NCI-H2171 treated with DMSO at 0.1 percent for 48 hours (cell line): ENCODE data around the gene ARID3C.

ENCODE experiments used
- DNase-seq: peaks from one replicate; lab custom pipeline; 2025; lab: John Stamatoyannopoulos, UW

The ARID3C gene

GRCh38 chr9:34628656-34629490 lies at the start of gene ARID3C:
TSS of gene ARID3C (minus strand) at chr9:34629066. CDS start at chr9:34628014, 1,052 bp downstream.
- DNase-seq, result no peak

DNA sequence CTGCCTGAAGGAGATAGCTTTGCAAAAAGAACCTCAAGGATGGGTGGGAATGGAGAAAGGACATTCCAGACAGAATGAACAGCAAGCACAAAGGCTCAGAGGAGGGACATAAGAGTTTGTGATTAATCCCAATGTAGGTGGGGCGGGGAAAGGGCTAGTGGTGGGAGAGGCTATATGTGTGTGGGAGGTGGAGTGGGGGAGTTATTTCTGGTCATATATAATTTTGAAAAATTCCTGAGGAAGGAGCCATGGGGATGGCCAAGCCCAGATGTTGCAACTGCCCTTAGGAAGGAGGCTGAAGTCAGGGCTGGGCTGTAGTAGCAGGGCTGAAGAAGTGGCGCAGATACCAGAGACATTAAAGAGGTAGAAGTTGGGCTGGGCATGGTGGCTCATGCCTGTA lies 47.0 kb upstream of the ARID3C start:
- DNase-seq, result no peak

DNA sequence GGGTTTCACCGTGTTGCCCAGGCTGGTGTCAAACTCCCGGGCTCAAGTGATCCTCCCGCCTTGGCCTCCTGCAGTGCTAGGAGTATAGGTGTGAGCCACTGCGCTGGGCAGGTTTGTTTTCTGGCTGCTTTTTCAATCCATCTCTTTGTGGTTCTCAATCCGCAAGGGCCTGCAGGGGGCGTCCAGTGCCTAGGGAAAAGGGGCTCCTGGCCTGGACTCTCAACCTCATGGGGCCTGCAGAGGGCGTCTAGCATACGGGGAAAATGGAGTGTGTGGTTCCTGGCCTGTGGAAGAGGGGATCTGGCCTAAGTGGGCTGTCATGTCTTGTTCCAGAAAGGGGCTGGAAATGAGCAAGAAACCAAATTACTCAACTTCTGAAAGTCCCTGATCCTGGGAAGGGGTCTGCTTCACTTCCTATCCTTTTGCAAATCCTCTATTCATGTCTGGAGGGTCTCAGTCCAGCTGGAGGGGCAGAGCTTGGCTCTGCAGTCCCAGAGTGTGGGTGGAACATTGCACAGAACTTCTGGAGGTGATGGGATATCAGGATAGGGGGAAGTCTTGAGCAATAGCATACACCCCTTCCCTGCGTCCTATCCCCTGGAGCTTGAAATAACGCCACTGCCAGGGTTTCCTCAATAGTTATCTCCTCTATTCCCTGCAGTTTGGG lies 46.3 kb upstream of the ARID3C start:
- DNase-seq, result peak; percentile 21

DNA sequence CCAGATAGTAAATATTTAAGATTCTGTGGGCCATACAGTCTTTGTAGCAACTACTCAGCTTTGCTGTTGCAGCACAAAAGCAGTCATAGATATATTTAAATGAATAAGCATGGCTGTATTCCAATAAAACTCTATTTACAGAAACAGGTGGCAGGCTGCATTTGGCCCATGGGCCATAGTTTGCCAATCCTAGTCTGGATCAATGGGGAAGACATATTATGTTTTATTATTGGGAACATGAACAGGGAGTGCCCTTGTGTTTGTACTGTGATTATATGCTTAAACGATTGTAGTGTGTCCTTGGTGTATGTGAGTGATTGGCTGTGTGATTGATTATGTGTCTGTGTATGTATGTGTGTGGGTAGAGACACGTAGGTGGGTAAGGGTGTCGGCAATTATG lies 45.6 kb upstream of the ARID3C start:
- DNase-seq, result no peak

DNA sequence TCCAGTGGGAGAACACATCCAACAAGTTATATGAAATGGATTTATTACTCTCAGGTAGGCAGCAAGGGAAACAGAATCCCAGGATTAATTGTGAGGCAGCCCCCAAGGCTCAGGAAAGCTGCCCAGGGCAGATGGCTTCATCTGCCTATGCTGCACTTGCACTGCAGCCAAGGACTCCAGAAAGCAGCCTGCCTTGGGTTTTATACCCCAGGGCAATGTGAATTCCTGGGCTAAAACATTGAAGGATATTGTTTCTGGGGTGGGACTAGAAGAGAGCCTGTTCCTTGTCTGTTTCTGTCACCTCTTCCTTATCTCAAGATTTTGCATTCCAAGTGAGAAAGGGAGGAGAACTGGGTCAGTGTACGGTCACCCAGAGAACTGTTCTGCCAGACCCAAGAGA lies 42.4 kb upstream of the ARID3C start:
- DNase-seq, result no peak

DNA sequence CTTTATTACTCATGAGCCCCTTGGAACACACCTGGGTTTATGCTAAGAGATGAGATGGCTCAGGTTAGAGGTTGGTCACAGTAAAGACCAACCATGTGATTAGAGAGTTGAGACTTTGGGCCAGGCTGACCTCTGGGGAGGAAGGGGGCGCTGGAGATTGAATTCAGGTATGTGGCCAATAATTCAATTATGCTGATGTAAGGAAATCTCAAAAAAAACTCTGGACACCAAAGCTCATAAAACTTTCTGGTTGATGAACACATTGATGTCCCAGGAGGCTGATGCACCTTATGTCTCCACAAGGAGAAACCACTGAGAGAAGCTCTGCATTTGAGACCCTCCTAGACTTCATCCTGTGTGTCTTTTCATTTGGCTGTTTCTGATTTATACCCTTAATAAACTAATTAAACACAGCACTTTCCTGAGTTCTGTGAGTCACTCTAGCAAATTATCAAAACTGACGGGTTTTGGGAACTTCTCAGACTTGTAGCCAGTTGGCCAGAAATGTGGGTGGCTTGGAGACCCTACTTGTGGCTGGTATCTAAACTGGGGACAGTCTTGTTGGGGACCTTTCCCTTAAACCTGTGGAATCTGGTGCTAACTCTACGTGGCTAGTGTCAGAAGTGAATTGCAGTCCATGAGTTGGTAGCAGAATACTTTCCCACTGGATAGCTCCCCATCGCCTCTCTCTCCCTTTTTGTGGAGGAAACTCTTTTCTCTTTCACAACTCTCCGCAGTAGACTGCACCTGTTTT lies 41.1 kb upstream of the ARID3C start:
- DNase-seq, result no peak

DNA sequence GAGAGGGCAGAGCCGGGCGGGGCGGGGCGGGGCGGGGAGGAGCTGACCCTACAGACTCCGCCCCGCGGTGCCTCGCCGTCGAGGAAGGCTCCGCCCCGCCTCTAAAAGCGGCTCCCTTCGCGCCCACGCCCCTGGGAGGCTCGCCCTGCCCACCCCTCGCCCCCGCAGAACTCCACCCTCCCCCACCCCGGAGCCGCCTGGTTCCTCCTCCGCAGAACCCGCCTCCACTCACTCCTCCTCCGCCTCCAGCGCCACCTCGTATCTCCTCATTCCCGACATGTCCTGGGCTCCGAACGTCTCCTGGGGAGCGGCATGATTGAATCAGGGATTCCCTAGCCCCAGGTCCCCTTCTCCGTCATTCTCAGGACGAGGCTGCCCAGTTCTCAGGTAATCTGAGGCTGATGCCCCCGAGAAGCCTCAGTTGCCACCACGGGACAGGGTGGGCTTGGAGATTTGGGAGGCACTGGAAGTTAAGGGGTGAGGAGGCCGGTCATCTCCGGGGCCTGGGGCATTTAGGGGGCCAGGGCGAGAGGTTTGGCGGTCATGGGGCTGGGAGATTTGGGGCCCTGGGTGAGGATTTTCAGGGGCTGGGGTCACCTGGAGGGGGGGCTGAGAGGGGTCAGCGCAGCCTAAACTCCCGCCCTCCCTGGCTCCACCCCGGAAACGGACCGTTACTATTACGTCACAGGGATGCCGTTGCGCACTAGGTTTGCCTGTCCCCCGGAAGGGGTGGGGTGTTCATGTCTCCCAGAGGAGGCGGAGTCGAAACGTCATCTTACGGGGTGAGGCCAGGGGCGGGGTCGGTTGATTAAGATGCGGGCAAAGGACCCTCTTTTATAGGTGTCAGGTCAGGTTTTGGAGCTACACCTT lies 36.8 kb upstream of the ARID3C start:
- peak; percentile 83 for DNase-seq

DNA sequence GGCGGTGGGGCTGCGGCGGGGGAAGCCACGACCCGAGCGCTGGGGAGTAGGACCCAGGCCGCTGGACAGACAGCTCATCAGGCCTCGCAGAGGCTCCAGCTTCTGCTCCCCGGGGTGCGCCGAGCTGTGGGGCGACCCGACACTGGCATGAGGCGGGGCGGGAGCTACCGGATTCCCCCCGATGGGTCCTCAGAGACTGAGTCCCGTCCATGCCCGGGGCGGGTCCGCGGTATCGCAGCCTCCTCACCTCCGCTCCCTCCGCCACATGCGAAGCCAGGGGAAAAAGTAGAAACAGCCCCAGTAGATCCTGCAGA lies 36.2 kb upstream of the ARID3C start:
- DNase-seq, result no peak

DNA sequence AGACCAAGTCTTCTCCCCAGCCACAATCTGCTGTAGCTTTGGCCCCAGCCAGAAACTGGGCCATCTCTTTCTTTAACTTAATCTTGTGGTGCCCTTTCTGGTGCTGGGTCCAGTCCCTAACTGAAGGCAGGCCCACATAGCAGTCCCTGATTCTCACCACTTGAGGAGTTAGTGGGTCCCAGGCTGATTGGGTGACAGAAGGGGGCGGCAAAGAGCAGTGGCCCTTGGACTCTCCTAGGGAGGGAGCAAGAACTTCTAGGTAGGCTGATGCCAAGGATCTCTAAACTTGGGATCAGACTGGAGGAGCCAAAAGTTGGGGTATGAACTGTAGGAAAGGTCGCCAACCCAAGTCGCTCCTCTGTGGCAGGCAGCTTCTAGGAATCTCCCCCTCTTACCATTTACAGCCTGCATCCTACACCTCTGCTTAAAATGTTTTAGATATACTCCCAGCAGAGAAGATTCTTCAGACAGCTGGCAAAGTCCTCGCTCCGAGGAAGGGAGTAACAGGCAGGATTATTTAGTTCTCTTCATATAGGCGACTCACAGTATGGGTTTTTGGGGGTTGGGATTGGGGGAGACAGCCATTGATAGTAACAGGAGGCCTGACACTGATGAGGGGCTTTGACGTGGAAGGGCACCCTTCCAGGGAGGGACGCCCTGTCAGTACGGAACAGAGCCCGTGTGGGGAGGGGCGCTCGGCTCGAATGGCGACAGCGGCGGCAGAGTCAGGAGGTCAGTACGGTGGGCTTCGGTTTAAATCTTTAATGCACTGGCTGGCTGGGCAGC lies 35.6 kb upstream of the ARID3C start:
- DNase-seq, result peak; percentile 1

- no peak for DNase-seq
Measured at GRCh38 chr9:34663303-34663605, 34.4 kb upstream of the ARID3C start.

GRCh38 chr9:34662526-34663302 lies 33.8 kb upstream of the ARID3C start, which contains the start of gene CCL27:
TSS of gene CCL27 (minus strand) at chr9:34662657. CDS start at chr9:34662633, 24 bp downstream.
- no peak for DNase-seq

DNA sequence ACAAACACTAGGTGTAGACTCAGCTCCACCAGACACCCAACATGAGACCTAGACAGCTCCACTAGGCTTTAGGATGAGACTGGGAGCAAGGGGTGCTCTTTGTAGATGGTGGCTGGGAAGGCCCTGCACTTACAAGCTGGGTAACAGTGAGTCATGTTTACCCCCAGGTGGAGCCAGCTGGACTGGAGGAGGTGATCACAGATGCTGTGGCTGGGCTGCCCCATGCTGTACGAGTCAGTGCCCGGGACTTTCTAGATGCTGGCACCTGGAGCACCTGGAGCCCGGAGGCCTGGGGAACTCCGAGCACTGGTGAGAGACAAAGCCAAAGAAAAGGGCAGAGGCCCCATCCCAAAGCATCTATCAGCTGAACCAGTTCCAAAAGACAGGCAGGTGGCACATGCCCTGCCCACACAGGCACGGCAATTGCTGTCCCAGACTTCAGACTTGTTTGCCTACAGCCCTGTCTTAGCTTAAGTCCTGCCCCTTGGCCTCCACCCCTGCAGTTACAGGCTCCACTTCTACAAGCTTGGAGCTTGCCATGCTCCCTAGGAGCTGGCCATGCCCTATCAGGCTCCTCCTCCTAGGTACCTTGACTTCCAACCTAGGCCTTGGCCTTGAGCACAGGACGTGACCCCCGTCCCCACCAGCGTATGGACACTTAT lies 30.9 kb upstream of the ARID3C start:
- DNase-seq, result peak; percentile 5

GRCh38 chr9:34658461-34658860 lies 29.6 kb upstream of the ARID3C start:
- no peak for DNase-seq

DNA sequence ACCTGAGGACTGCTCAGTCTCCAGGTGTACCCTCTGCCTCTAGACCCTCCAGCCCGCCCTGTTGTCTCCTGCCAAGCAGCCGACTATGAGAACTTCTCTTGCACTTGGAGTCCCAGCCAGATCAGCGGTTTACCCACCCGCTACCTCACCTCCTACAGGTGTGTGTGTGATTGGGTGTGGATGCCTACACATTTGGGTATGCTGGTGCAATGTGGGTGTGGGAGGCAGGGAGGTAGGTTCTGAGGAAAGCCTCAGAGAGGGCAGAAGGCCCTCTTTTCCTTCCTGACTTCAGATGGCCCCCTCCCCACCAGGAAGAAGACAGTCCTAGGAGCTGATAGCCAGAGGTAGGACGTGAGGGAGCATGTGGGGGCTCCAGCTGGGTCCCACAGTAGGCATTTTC lies 28.1 kb upstream of the ARID3C start:
- no peak for DNase-seq

GRCh38 chr9:34655394-34655793 lies 26.5 kb upstream of the ARID3C start:
- no peak for DNase-seq

GRCh38 chr9:34654323-34655051 lies 25.6 kb upstream of the ARID3C start:
- peak; percentile 64 for DNase-seq

- DNase-seq, result peak; percentile 6
Measured at GRCh38 chr9:34653151-34654072, 24.5 kb upstream of the ARID3C start.

DNA sequence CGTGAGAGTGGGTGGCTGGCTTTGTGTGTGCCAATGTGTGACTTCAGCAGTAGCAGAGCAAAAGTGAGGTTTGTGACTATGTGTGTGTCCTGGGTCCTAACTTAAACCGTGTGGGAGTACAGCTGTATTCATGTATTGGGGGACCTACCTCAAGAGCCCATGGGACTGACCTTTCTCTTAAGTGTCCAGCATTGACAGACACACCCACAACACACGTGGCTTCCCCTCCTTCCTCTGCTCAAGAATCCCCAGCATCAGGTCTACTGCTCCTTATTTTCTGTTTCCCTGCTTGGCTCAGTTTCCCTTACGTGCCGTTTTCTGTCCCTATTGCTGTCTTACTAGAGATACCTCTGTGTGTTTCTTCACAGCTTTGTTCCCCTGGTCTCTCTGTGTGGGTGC lies 23.7 kb upstream of the ARID3C start:
- DNase-seq, result no peak
